NCI-H146 treated with DMSO at 0.1 percent for 48 hours (cell line): ENCODE measurements around the gene HRH2.

Experiments used
- DNase-seq: peaks from one replicate; lab custom pipeline; 2025; ENCODE audit not compliant: unreplicated experiment; lab: John Stamatoyannopoulos, UW

HRH2 gene

DNA sequence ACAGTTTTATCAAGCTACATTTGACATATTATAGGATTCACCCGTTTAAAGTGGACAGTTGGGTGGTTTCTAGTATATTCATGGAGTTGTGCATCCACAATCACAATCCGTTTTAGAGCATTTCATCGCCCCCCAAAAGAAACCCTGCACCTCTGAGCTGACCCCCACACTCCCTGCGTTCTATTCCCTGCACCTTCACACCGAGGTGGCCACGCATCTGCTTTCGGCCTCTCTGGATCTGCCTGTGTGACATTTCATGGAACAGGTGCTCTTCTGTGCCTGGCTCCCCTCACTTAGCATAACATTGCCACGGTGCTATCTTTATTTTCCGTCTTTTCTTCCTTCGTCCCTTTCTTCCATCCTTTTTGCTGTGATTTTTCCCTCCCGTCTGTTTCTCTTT is 32.7 kb downstream of the HRH2 start:
- no peak for DNase-seq

DNA sequence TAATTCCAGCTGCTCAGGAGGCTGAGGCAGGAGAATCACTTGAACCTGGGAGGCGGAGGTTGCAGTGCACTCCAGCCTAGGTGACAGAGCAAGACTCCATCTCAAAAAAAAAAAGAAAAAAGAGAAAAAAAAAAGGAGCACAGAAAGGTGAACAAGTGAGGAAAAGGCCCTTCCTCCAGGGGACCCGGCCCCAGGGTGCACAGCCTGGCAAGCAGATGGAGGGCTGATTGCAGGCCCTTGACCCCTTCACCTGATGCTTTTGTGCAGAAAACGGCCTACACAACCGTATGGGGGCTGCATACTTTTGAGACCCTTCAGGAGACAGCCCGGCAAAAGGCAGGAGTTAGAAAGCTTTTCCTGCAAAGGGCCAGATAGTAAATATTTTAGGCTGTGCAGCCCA is 33.9 kb downstream of the HRH2 start:
- DNase-seq: no peak

DNA sequence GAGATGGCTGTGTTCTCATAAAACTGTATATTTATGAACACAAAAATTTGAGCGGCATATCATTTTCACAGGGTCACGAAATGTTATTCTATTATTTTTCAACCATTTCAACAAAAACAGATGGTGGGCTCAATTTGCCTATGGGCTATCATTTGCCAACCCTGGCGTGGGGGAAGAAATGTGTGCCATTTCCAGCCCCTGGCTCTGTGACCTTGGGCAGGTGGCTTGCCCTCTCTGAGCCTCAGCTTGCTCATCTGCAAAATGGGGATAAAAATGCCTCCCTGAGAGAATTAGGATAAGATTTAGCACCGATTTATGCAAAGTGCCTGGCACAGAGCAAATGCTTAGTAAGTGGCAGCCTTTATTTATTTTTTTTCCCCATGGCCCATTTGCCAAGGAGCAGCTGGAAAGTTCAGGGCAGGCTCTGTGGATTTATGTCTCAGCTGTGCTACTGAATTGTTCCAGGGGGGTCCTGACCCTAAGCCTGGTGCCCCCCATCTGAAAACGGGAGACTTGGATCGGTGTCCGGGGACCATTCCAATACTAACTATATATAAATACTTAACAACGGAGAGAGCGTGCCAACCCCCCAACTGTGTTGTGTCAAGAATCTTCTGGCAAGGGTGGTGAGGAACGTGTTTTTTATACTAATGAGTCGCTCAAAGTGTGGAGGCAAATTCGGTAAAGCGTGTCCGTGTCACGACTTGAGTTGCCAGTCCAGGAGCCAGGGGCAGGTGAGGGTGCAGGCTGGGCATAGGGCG is 34.5 kb downstream of the HRH2 start:
- DNase-seq: no peak

DNA sequence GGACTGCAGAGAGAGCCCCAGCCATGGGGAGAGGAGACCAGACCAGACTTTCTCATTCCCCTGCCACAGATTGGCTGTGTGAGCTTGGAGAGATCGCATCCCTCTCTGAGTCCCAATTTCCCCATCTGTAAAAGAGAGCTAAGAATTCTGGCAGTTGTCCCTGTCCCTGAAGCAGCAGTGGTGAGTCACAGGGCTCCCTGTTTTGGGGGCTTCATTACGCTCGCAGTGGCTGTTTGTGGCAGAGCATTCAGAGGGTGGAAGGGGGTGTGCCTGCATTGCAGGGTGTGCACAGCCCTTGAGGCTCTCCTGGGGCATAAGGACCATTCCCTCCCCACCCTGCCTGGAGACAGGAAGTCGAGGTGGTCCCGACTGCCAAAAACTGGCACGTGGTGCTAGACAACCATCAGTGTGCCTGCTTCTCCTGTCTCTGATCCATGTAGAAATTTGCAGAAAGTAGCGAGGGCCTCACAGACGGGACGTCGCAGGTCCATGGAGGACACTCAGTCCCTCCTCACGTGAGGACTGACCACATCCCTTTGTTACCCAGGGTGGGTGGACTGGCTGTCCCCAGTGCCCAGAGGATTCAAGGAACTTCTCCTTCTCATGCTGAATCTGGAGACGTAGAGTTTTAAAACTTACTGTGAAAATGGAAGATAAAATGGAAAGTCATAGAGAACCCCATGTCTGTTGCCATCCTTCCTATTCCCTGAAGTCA is 35.3 kb downstream of the HRH2 start:
- DNase-seq: no peak

DNA sequence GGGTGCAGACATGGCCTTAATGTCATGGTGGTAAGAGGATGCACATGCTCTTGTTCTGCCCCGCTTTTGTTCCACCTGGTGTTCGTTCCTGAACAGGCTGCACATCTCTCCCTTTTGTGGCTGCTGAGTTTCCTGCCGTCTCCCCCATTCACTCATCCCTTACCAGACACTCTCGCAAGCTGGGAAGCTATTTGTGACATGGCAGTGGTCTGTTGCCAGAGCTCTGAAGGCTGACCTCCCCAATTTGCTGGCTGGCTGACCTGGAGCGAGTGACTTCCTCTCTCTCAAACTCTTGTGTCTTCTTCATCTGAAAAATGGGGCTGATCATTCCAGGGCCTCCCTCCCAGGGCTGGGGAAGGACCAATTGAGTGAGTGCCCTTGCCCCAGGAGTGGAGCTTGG is 35.9 kb downstream of the HRH2 start:
- no peak for DNase-seq

DNA sequence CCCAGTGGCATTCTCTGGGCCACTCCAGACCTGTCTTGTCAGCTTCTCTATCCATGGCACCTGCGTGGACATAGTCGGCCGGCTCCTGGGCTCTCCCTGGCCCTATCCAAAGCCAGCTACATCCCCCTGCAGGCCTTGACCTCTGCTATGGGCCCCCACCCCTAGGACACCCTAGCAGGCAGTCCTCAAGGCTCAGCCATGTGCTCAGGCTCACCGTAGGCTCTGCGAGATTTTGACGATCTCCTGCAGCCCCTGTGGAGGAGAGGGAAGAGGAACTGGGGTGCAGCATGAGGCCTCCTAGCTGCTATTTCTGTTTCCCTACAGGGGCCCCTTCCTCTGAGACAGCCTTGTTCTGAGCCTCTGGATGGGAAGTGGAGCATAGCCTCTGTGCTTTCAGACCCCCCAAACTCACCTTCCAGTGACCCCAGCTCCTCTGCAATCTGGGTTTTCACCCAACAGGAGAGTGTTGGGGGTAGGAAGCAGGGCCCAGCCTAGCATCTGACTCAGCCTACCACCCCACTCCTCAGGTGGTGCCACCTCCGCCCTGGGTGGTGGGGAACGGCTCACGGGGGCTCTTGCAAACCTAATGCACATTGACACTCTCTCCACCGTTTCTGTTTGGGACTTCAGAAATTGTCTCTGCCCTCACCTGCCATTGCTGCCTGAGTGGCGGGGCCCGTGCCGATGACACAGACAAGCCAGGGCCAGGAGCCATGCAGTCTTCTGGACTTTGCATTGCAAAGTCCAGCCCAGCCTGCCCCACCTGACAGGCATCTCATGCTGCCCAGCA is 36.7 kb downstream of the HRH2 start:
- no peak for DNase-seq

DNA sequence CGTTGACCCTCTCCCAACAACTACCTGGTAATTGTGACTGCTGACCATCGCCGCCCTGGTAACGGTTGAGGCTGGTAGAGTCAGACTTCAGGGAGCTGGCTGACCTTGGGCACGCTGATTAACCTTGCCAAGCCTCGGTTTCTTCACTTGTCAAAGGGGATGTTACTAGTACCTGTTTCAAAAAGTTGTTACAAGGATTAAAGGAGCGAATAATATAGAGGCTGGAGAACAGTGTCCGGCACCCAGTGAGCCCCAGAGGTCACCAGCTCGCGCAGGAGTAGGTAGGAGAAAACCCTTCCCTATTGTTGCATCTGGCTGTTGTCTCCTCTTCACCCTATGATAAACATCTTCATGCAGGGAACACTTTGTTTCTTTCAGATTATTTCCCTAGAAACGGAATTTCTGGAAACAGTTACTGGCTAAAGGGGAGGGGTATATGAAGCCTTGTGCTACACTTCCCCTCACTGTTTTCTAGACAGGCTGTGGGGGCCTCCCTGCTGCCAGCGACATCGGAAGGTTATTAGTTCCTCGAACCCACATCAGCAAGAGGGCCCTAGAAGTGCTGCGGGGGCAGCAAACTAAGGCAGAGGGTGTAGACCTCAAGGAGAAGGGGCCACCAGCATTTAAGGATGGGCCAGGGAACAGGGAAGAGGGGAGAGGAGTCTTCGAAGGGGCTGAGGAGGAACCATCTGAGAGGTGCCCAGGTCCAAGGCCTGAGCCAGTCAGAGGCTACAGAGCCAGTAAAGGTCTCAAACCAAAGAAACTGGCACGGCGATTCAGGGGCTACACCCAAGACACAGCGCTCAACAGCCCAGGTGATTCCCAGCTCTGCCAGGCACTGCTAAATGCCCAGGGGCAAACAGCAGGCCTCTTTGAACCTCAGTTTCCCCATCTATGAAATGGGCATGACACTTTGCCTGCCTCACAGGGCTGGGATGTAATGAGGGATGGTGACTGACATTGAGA is 37.6 kb downstream of the HRH2 start:
- no peak for DNase-seq

DNA sequence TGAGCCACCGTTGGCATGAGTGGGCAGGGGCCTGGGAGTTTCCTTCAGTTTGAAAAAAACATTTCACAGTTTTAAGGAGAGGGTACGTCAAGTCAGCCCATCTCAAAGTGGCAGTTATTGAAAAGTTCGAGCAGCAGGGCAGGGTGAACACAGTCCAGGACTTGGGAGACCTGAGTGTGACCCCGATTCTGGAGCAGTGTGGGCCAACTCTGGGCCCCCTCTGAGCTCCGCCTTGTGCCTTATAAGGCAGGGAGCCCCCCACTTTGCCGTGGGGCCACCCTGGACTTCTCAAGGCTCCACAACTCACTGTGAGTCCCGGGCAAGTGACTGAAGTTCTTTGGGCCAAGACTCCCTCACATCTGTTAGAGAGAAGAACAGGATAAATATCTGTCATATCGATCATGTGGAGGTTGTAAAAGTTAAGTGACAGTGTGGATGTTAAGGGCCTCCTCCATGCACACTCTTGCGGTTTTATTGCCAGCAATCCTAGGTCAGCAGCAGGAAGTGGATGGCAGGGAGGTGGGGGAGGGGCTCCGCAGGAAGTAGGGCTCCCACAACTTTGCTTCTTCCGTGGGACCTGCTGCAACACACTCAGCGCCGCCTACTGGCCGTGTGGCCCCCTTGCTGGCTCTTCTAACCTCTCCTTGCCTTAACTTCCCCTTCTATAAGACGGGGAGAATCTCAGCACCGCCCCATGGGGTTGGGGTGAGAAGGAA is 38.4 kb downstream of the HRH2 start:
- no peak for DNase-seq

DNA sequence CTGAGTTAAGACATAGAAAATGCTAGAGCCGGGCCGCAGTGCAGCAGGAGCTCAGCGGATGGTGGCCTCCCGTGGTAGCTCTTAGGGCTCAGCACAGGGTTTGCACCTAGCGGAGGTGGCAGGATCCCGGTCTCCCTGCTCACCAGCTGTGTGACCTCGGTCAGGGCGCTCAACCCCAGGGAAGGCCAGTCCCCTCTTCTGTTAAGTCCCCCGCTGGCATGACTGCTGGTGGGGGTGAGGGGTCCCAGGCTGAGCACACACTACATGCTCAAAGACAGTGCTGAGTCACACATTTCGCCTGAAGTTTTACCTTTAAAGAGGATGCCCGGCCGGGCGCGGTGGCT is 39.0 kb downstream of the HRH2 start:
- DNase-seq: no peak

DNA sequence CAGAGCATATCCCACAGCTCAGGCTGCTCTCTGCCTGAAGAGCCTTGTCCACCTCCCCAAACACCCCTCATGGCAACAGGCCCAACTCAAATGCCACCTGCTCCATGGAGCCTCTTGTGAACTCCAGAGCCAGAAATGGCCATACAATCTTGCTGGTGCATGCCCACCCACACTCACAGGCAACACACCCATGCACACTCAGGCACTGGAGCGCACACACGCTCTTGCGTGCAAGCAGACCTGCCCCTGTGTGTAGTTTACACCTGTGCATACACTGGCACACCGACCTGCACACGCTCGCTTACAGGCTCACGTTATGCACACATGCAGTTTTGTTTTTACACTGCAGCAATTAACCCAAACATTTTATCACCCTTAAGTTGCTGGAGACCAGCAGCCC is 40.0 kb downstream of the HRH2 start:
- no peak for DNase-seq

DNA sequence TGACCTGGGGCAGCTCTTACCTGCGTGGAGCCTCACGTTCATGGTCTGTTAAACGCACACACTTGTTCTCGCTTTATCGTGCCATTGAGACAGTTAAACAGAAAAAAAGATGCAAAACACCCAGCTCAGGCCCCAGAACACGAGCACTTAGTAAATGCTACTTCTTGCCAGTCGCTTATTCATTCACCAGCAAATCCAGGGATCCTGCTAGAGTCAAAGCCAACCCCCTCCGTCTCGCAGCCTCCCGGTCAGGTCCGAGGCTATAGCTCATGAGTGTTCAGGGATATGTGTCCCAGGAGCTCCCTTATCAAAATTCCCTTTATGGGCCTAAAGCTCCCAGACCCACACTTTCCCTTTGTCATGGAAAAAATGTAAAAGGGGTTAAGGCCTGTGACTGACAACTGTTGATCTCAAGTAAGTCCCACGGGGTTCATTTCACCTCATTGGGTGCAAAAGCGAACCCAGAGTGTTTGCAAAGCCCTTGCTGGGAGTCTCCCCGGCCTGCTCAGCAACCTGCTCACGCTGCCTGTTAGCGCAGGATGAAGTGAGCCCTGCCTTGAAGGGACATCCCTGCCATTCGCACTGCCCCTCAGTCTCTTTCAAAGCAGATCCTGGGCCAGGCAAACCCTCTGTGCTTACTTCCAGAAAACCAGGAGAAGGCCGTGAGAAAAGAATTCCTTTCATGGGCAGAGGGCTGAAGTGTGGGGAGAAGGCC is 40.7 kb downstream of the HRH2 start:
- no peak for DNase-seq

DNA sequence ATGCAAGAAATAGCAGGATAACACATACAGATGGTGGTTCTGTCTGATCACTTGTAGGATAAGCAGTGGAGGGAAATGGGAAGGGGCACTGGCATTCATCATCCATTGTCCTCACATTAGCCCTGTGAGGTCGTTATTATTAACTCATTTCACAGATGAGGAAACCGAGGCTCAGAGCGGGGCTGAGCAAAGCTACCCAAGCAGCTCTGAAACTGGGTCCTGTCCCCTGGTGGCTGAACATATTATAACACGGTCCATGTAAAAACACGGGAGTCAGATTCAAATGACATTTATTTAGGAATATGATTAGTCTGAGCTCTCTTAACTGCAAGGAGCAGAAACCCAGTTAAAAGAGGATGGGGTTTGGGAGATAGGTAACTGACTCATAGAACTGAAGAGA is 43.1 kb downstream of the HRH2 start:
- no peak for DNase-seq

DNA sequence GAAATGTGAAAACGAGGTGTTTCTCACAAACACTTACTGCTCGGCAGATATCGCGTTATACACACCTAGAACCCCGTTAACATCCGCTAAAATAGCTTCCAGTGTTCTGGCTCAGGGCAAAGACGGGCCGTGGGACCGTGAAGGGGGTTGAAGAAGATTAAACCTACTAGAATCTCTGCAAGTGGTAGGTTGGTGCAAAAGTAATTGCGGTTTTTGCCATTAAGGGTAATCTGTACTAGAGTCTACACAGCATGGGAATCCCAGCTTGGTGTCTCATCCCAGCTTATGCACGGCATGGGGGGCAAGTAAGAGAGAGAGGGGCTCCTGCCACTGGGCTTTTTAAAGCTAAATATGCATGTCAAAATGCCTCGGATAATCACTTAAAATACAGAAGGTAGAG is 43.9 kb downstream of the HRH2 start:
- no peak for DNase-seq

DNA sequence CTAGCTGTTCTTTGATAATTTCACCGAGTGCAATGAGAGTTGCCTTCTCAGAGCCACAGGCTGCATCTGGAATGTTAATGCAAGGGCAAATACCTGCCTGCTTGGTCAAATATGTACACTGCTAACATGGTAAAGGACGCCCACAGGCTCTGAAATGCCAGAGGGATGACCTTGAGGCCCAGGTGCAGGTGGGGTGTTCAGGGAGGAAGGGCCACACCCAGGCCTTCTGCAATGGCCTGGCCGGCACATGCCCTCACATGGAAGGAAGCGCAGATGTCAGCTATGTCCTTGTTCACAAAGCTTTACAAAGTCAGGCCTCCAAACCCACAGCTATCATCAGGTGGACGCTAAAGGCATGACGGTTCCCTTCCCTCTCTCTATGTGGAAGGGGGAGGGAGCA is 48.6 kb downstream of the HRH2 start:
- DNase-seq: peak; percentile 59

DNA sequence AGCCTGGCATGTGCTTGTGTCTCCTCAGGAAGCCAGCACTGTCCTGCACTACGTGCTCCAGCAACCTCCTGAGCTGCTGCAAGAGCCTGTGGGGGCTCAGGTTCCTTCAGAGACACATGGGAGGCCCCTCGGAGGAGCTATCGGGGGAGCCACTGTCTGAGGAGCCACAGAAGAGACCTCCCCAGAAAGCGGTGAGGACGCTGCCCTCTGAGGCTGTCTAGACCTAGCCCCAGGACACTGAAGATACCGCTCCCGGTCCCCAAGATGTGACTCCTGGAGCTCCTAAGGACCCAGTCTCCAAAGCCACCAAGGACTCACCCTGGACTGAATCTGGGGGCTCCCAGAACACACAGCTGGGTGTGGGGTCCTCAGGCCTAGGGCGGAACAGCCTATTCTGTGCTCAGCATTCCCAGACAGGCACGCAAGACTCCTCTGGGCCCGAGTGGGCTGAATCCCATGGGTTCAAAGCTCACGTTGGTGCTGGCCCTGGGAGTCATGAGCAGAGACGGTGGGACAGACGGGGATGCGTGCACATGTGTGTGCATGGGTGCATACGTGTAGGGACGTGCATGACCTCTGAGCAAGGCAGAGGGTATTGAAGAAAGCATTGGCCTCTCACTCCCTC is 50.0 kb downstream of the HRH2 start:
- no peak for DNase-seq

DNA sequence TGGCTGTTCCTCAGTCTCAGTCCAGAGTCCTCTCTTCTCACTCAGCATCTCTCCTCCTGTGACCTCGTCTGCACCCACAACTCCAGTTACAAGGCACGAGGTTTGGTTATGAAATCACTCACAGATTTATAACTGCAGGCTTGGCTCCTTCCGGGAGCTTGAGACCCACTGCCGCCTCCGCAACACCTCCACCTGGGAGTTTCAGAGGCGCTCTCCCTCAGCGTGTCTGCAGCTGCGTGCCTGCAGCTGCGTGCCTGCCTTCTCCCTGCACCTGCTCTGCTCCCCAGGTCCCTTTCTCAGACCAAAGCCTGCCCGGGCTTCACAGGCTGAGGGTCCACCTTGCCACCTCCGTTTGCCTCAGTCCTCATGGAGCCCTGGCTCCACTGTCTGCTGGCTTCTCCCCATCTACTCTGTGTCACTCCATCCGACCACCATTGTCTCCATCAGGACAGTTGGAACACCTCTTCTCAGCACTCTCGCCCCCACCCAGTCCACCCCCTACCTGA is 51.5 kb downstream of the HRH2 start:
- DNase-seq: no peak

DNA sequence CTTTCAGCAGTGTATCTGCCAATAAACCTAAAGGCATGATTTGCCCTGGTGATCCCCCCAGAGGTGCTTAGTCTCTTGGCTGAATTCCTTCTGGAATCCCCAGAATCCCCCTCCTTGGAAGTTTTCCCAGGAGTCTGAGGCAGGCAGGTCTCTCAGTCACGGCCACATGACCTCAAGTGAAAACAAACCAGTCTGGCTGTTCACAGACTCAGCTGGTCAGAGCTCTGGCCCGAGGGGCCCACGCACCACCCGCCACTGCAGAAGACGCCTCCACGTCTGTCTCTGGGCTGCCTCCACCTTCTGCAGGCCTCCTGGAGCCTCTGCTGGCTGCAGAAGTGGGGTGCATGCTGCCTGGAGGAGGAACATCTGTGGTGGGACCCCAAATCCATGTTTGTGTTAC is 52.5 kb downstream of the HRH2 start:
- no peak for DNase-seq

DNA sequence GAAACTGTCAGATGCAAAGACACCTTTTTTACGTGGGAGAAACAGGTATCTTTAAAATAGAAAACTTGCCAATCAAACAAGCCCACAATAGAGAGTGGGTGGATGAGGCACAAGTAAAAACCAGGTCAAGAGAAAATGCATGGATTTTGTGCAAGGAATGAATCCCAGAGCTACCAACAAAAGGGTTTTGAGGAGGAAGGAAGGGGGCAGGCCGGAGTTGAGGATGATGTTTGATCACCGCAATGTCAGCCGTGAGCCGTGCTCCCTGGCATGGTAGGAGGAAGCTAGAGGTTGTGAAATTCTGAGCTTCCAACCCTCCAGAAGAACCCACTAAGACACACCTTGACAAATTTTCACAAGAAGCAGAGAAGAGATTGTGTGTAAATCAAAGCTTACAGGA is 53.2 kb downstream of the HRH2 start:
- DNase-seq: no peak
